HepG2 (cell line): ENCODE data around the gene AHCYL2. TPM values are rescaled to one million over a fixed set of nuclear protein-coding genes. Genes with fewer than 3 reads are reported as not detected.

ENCODE experiments used
- CCDC6 ChIP-seq: sonication (generic); formaldehyde crosslinking; IDR thresholded peaks from 2 replicates; pipeline ENCODE4 v1.8.1; 2022; ENCODE audit warnings: mild to moderate bottlenecking, missing genetic modification reagents, moderate library complexity
- GABPB1 ChIP-seq: IDR thresholded peaks from 2 replicates; pipeline ENCODE4 v1.6.1; 2016; ENCODE audit warnings: mild to moderate bottlenecking, missing genetic modification reagents, moderate library complexity, missing compliant biosample characterization
- GPN1 ChIP-seq: sonication (generic); formaldehyde crosslinking; IDR thresholded peaks from 2 replicates; pipeline ENCODE4 v1.5.1; 2020; ENCODE audit warnings: missing genetic modification reagents, borderline replicate concordance
- HHEX ChIP-seq: IDR thresholded peaks from 2 replicates; pipeline ENCODE4 v1.6.1; 2016; ENCODE audit warnings: control low read depth
- MATR3 ChIP-seq: sonication (generic); formaldehyde crosslinking; IDR thresholded peaks from 2 replicates; pipeline ENCODE4 v1.4.0; 2020; ENCODE audit warnings: missing genetic modification reagents
- MXI1 ChIP-seq: IDR thresholded peaks from 3 replicates; pipeline ENCODE4 v1.6.1; 2012; ENCODE audit warnings: low read depth, low read length, inconsistent platforms, borderline replicate concordance
- NAIF1 ChIP-seq: sonication (generic); formaldehyde crosslinking; IDR thresholded peaks from 2 replicates; pipeline ENCODE4 v1.5.0; 2020; ENCODE audit warnings: mild to moderate bottlenecking, missing genetic modification reagents, borderline replicate concordance
- NFKB2 ChIP-seq: sonication (generic); formaldehyde crosslinking; IDR thresholded peaks from 2 replicates; pipeline ENCODE4 v1.4.0; 2020; ENCODE audit warnings: missing genetic modification reagents, borderline replicate concordance
- POLR2A ChIP-seq, 2 experiments: IDR thresholded peaks; 2 replicates each; pipeline ENCODE4 v1.6.1; 2011; ENCODE audit warnings: low read depth in 2 of 2, low read length in 2 of 2, mild to moderate bottlenecking in 1 of 2, moderate library complexity in 1 of 2; ENCODE audit not compliant: insufficient read depth in 1 of 2
- THRA ChIP-seq: sonication (generic); formaldehyde crosslinking; IDR thresholded peaks from 2 replicates; pipeline ENCODE4 v1.4.0; 2020; ENCODE audit warnings: missing genetic modification reagents, borderline replicate concordance
- YY1 ChIP-seq: IDR thresholded peaks from 2 replicates; pipeline ENCODE4 v1.6.1; 2011; ENCODE audit warnings: low read length, low read depth, moderate library complexity, mild to moderate bottlenecking; ENCODE audit not compliant: insufficient read depth, insufficient replicate concordance
- ZBTB8A ChIP-seq: sonication (generic); formaldehyde crosslinking; IDR thresholded peaks from 2 replicates; pipeline ENCODE4 v1.4.0; 2020; ENCODE audit warnings: mild to moderate bottlenecking, low read depth, missing genetic modification reagents, borderline replicate concordance
- ZC3H13 ChIP-seq: sonication (generic); formaldehyde crosslinking; IDR thresholded peaks from 2 replicates; pipeline ENCODE4 v1.8.1; 2023; ENCODE audit warnings: mild to moderate bottlenecking, missing genetic modification reagents, moderate library complexity
- ZMYM2 ChIP-seq: sonication (generic); formaldehyde crosslinking; IDR thresholded peaks from 2 replicates; pipeline ENCODE4 v1.8.0; 2022; ENCODE audit warnings: mild to moderate bottlenecking, missing genetic modification reagents
- ZNF331 ChIP-seq: sonication (generic); formaldehyde crosslinking; IDR thresholded peaks from 2 replicates; pipeline ENCODE4 v1.4.0; 2020; ENCODE audit warnings: missing genetic modification reagents
- ZNF33B ChIP-seq: sonication (generic); formaldehyde crosslinking; IDR thresholded peaks from 2 replicates; pipeline ENCODE4 v1.5.1; 2020; ENCODE audit warnings: mild to moderate bottlenecking, missing genetic modification reagents
- ZNF34 ChIP-seq: sonication (generic); formaldehyde crosslinking; IDR thresholded peaks from 2 replicates; pipeline ENCODE4 v1.4.0; 2020; ENCODE audit warnings: mild to moderate bottlenecking, missing genetic modification reagents, borderline replicate concordance
- ZNF350 ChIP-seq: sonication (generic); formaldehyde crosslinking; IDR thresholded peaks from 2 replicates; pipeline ENCODE4 v1.4.0; 2020; ENCODE audit warnings: mild to moderate bottlenecking, low read depth, missing genetic modification reagents, borderline replicate concordance
- ZNF883 ChIP-seq: sonication (generic); formaldehyde crosslinking; IDR thresholded peaks from 2 replicates; pipeline ENCODE4 v1.5.1; 2020; ENCODE audit warnings: mild to moderate bottlenecking, missing genetic modification reagents; ENCODE audit errors: not compliant biosample characterization
- ZSCAN29 ChIP-seq: sonication (generic); formaldehyde crosslinking; conservative IDR thresholded peaks from 2 replicates; pipeline ENCODE4 v1.4.0; 2020; ENCODE audit warnings: mild to moderate bottlenecking, missing genetic modification reagents
- polyA plus RNA-seq, 8 experiments: library from polyadenylated mRNA; depleted of rRNA in 3 of 8; stranded (reverse) in 7 of 8; unstranded in 1 of 8; fragments of >200 nt; fragmentation: Illumina TruSeq in 4 of 8; extraction: Trizol in 4 of 8; gene quantifications; 2 replicates each; pipeline versions ENCODE4 v1.2.1 to v1.2.3, GENCODE V29; 2011 to 2016; ENCODE audit warnings: low read depth in 4 of 8, missing spikeins in 1 of 8, mixed read lengths in 1 of 8; ENCODE audit not compliant: insufficient read depth in 1 of 8
- total RNA-seq, 5 experiments: library from RNA; depleted of rRNA; stranded (reverse); fragments of >200 nt; fragmentation: Illumina TruSeq; extraction: Trizol; gene quantifications; 2 replicates each; pipeline ENCODE4 v1.2.3, GENCODE V29; 2016; ENCODE audit warnings: low read depth in 1 of 5
- TF ChIP-seq, protein P1 (sequence below): IDR thresholded peaks from 2 replicates; pipeline ENCODE4 v1.6.1; 2012; ENCODE audit warnings: low read length, improper control_type of control experiment
- TF ChIP-seq, protein P2 (sequence below): IDR thresholded peaks from 2 replicates; pipeline ENCODE4 v1.6.1; 2016; ENCODE audit warnings: mild to moderate bottlenecking

The AHCYL2 gene
- total and polyA plus RNA-seq, 2 of the 13 experiments (the other 11 are each of a cell fraction or from before 2014, with no cell fraction given), result 9.5 to 14.7 TPM

DNA sequence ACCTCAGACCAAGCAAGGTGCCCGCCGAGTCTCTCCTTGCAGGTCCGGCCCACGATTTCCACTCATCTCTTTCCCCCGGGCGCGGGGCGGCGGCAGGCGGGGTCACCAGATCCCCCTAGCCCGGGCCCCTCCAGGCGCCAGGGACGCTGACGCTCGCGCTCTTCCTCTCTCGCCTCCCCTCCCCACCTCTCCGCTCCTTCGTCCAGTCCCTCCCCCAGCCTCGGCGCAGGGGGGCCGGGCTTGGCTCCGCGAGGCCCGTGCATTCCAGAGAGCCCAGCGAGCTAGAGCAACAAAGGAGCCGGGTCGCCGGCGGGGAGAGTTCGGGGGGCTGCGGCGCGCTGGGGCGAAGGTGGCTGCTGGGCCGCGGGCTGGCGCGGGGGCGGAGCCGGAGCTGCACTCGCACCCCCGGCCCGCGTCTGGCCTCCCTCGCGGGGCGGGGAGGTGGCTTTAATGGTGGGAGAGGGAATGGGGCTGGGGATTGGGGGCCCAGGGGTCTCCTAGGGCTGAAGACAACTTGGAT lies 36.4 kb upstream of the AHCYL2 start, which contains the start of gene SMO (continued):
- TF ChIP-seq ZNF34 (CRISPR knock-in tag) (no peak), YY1 (peak; percentile 35), POLR2A (IDR thresholded peaks at IDR 0.05; ENCODE audit: insufficient read depth in 1 of 2, low read depth in 2 of 2, low read length in 2 of 2) (peak; percentile 32 to 77; a peak in 2 of 4 replicates), CCDC6 (no peak), ZC3H13 (0 out of 2 replicates have a peak, but pooled peaks have one; percentile 26), ZMYM2 (CRISPR knock-in tag) (no peak), ZBTB8A (CRISPR knock-in tag) (no peak), NFKB2 (CRISPR knock-in tag) (0 out of 2 replicates have a peak, but pooled peaks have one; percentile 32), MXI1 (0 out of 3 replicates have a peak, but pooled peaks have one; percentile 29), ZNF883 (CRISPR knock-in tag) (peak; percentile 7), ZSCAN29 (CRISPR knock-in tag) (no peak; the same call in 1 of the 2 replicates), THRA (CRISPR knock-in tag) (0 out of 2 replicates have a peak, but pooled peaks have one; percentile 45), ZNF331 (CRISPR knock-in tag) (peak; percentile 52; the same call in 1 of the 2 replicates), GPN1 (no peak), ZNF33B (CRISPR knock-in tag) (no peak), NAIF1 (CRISPR knock-in tag) (no peak), MATR3 (no peak), GABPB1 (CRISPR knock-in tag) (peak; percentile 65), ZNF350 (CRISPR knock-in tag) (peak; percentile 30; the same call in 1 of the 2 replicates), HHEX (CRISPR knock-in tag) (no peak)
- TF ChIP-seq, protein P1, sequence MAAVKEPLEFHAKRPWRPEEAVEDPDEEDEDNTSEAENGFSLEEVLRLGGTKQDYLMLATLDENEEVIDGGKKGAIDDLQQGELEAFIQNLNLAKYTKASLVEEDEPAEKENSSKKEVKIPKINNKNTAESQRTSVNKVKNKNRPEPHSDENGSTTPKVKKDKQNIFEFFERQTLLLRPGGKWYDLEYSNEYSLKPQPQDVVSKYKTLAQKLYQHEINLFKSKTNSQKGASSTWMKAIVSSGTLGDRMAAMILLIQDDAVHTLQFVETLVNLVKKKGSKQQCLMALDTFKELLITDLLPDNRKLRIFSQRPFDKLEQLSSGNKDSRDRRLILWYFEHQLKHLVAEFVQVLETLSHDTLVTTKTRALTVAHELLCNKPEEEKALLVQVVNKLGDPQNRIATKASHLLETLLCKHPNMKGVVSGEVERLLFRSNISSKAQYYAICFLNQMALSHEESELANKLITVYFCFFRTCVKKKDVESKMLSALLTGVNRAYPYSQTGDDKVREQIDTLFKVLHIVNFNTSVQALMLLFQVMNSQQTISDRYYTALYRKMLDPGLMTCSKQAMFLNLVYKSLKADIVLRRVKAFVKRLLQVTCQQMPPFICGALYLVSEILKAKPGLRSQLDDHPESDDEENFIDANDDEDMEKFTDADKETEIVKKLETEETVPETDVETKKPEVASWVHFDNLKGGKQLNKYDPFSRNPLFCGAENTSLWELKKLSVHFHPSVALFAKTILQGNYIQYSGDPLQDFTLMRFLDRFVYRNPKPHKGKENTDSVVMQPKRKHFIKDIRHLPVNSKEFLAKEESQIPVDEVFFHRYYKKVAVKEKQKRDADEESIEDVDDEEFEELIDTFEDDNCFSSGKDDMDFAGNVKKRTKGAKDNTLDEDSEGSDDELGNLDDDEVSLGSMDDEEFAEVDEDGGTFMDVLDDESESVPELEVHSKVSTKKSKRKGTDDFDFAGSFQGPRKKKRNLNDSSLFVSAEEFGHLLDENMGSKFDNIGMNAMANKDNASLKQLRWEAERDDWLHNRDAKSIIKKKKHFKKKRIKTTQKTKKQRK, result no peak
- TF ChIP-seq, protein P2, sequence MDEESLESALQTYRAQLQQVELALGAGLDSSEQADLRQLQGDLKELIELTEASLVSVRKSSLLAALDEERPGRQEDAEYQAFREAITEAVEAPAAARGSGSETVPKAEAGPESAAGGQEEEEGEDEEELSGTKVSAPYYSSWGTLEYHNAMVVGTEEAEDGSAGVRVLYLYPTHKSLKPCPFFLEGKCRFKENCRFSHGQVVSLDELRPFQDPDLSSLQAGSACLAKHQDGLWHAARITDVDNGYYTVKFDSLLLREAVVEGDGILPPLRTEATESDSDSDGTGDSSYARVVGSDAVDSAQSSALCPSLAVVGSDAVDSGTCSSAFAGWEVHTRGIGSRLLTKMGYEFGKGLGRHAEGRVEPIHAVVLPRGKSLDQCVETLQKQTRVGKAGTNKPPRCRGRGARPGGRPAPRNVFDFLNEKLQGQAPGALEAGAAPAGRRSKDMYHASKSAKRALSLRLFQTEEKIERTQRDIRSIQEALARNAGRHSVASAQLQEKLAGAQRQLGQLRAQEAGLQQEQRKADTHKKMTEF (CRISPR knock-in tag), result peak; percentile 50; the same call in 1 of the 2 replicates
